K562 (cell line): Measurements from ENCODE around the gene TMEM139. TPM values are rescaled to one million over a fixed set of nuclear protein-coding genes. Genes with fewer than 3 reads are reported as not detected.

Source experiments
- ATAC-seq: fragments of 200-7000 bp; cut with Tn5 transposase; 3 replicates; pipeline ENCODE4 v1.9.1; 2020; ENCODE audit warnings: moderate library complexity
- BruUV-seq: library from RNA; stranded (reverse); fragments of 400-500 nt; replicated peaks from 2 replicates; lab custom pipeline; 2021; lab: Mats Ljungman, UMichigan
- CTCF ChIA-PET: fragments of 300-600 bp; formaldehyde crosslinking; extraction: SDS; loops from one replicate; lab custom pipeline; 2021; ENCODE audit warnings: low intra/inter-chr PET ratio; lab: Yijun Ruan, JAX
- POLR2A ChIA-PET: fragments of 300-600, 350-650 bp; sonication (Branson Sonifier 250); formaldehyde crosslinking; extraction: SDS; loops from one replicate; lab custom pipeline; 2021; ENCODE audit warnings: antibody characterized with exemption, inconsistent platforms; lab: Yijun Ruan, JAX
- DNase-seq, 4 experiments: peaks; one replicate each; pipeline versions ENCODE4 v3.0.0 to v3.0.0-alpha.2; 2011 to 2018; ENCODE audit warnings: low spot score in 3 of 4, mixed read lengths in 3 of 4; ENCODE audit errors: extremely low read depth in 1 of 4
- FAIRE-seq: peaks from 2 replicates; lab custom pipeline; 2011; peaks lifted over from hg19 to GRCh38; lab: Jason Lieb, UNC
- H2AFZ ChIP-seq: 2 replicates; pipeline ENCODE4 v1.6.0; 2011; ENCODE audit warnings: low read depth, low read length, control low read depth, inconsistent platforms
- H3K27ac ChIP-seq: fragments of 200-600 bp; 3 replicates; pipeline ENCODE4 v1.8.0; 2011; ENCODE audit warnings: low read depth, mild to moderate bottlenecking, control low read depth, inconsistent platforms, low read length, moderate library complexity, mixed read lengths; ENCODE audit errors: extremely low read depth
- H3K27me3 ChIP-seq, 2 experiments: fragments of 300-600 bp in 1 of 2; 2 replicates in 1 of 2; 3 replicates in 1 of 2; pipeline versions ENCODE4 v1.6.0 to v1.8.0; 2011; ENCODE audit warnings: inconsistent platforms in 2 of 2, low read length in 2 of 2, mild to moderate bottlenecking in 1 of 2, mixed read lengths in 1 of 2, moderate library complexity in 1 of 2; ENCODE audit not compliant: control insufficient read depth in 2 of 2, insufficient read depth in 2 of 2
- H3K36me3 ChIP-seq: fragments of 300-600 bp; 3 replicates; pipeline ENCODE4 v1.8.0; 2011; ENCODE audit warnings: mild to moderate bottlenecking, low read length, inconsistent platforms; ENCODE audit not compliant: control insufficient read depth, insufficient read depth
- H3K4me1 ChIP-seq, 2 experiments: fragments of 200-600 bp in 1 of 2; replicated peaks in 1 of 2; 2 replicates in 1 of 2; 3 replicates in 1 of 2; pipeline versions ENCODE4 v1.5.1 to v1.8.0; 2011; ENCODE audit warnings: inconsistent platforms in 2 of 2, low read length in 2 of 2, mild to moderate bottlenecking in 1 of 2, mixed read lengths in 1 of 2, moderate library complexity in 1 of 2; ENCODE audit not compliant: control insufficient read depth in 2 of 2, insufficient read depth in 2 of 2
- H3K4me2 ChIP-seq: 2 replicates; pipeline ENCODE4 v1.6.1; 2011; ENCODE audit warnings: low read length, control low read depth, inconsistent platforms, mixed read lengths; ENCODE audit not compliant: insufficient read depth
- H3K4me3 ChIP-seq: fragments of 200-600 bp; sonication (generic), shearing (Covaris generic); 2 replicates; pipeline ENCODE4 v1.5.1; 2016; ENCODE audit warnings: control low read depth, inconsistent platforms
- H3K79me2 ChIP-seq: fragments of 200-600 bp; 3 replicates; pipeline ENCODE4 v1.8.0; 2011; ENCODE audit warnings: low read length, inconsistent platforms; ENCODE audit not compliant: control insufficient read depth, insufficient read depth
- H3K9ac ChIP-seq, 2 experiments: 2 replicates each; pipeline versions ENCODE4 v1.6.0 to v1.6.1; 2011; ENCODE audit warnings: low read depth in 2 of 2, low read length in 2 of 2, control low read depth in 1 of 2, inconsistent platforms in 1 of 2, mild to moderate bottlenecking in 1 of 2, mixed read lengths in 1 of 2; ENCODE audit not compliant: insufficient read depth in 1 of 2
- H3K9me1 ChIP-seq: one replicate; pipeline ENCODE4 v1.6.0; 2011; ENCODE audit warnings: inconsistent platforms, mild to moderate bottlenecking, low read length, moderate library complexity; ENCODE audit not compliant: control insufficient read depth, insufficient read depth
- H3K9me3 ChIP-seq: replicated peaks from 2 replicates; pipeline ENCODE4 v1.5.1; 2011; ENCODE audit warnings: low read depth, low read length, inconsistent platforms; ENCODE audit not compliant: control insufficient read depth, insufficient read depth
- H4K20me1 ChIP-seq: replicated peaks from 2 replicates; pipeline ENCODE4 v1.6.1; 2011; ENCODE audit warnings: low read length, inconsistent platforms, mixed read lengths; ENCODE audit not compliant: control insufficient read depth, insufficient read depth
- ARID2 ChIP-seq: fragments of 450-650 bp; IDR thresholded peaks from 2 replicates; pipeline ENCODE4 v1.6.1; 2017; ENCODE audit warnings: antibody characterized with exemption, mild to moderate bottlenecking
- ATF7 ChIP-seq: fragments of 450-650 bp; IDR thresholded peaks from 2 replicates; pipeline ENCODE4 v1.7.1; 2014; ENCODE audit warnings: mild to moderate bottlenecking, moderate library complexity
- BHLHE40 ChIP-seq: IDR thresholded peaks from 2 replicates; pipeline ENCODE4 v1.6.1; 2011; ENCODE audit warnings: low read length, improper control_type of control experiment
- CBX3 ChIP-seq, 2 experiments: IDR thresholded peaks; 1 replicate in 1 of 2; 2 replicates in 1 of 2; pipeline ENCODE4 v1.6.1; 2012; ENCODE audit warnings: inconsistent platforms in 2 of 2, low read length in 2 of 2, borderline replicate concordance in 1 of 2, control low read depth in 1 of 2
- CC2D1A ChIP-seq: fragments of 450-650 bp; IDR thresholded peaks from 2 replicates; pipeline ENCODE4 v1.6.1; 2017; ENCODE audit warnings: mild to moderate bottlenecking
- CTCF ChIP-seq, 3 experiments: IDR thresholded peaks in 2 of 3; conservative IDR thresholded peaks in 1 of 3; 2 replicates each; pipeline ENCODE4 v1.5.1; 2011 to 2012; ENCODE audit warnings: low read length in 3 of 3, mild to moderate bottlenecking in 3 of 3, control low read depth in 2 of 3, improper control_type of control experiment in 1 of 3, inconsistent platforms in 1 of 3, low read depth in 1 of 3, mixed read lengths in 1 of 3, moderate library complexity in 1 of 3; ENCODE audit not compliant: insufficient read depth in 2 of 3
- KDM2B ChIP-seq: fragments of 250-450 bp; sonication (Bioruptor Pico); IDR thresholded peaks from 2 replicates; pipeline ENCODE4 v1.8.0; 2021; ENCODE audit warnings: mild to moderate bottlenecking, moderate library complexity
- RB1 ChIP-seq: fragments of 450-650 bp; IDR thresholded peaks from 2 replicates; pipeline ENCODE4 v1.6.1; 2017; ENCODE audit warnings: low read depth, mild to moderate bottlenecking
- STAG1 ChIP-seq: sonication (generic); formaldehyde crosslinking; IDR thresholded peaks from 2 replicates; pipeline ENCODE4 v1.5.0; 2020; ENCODE audit warnings: missing genetic modification reagents, borderline replicate concordance
- XRCC5 ChIP-seq: fragments of 200-400 bp; formaldehyde crosslinking; IDR thresholded peaks from 2 replicates; pipeline ENCODE4 v1.6.1; 2017; ENCODE audit warnings: low read depth, mild to moderate bottlenecking, low read length
- ZNF592 ChIP-seq: fragments of 450-650 bp; IDR thresholded peaks from 2 replicates; pipeline ENCODE4 v1.6.1; 2017; ENCODE audit warnings: antibody characterized with exemption, mild to moderate bottlenecking
- ZNF79 ChIP-seq: fragments of 250-450 bp; sonication (Bioruptor Pico); IDR thresholded peaks from 2 replicates; pipeline ENCODE4 v1.4.0; 2020; ENCODE audit warnings: low read depth, mild to moderate bottlenecking, moderate library complexity
- WGBS: fragments of 100-300 bp; shearing (Covaris generic); methylation state at CpG from one replicate; pipeline ENCODE4 v1.1.6; 2016; ENCODE audit warnings: low coverage, mixed read lengths; ENCODE audit not compliant: insufficient coverage; ENCODE audit errors: missing lambda C conversion rate; 5-methylcytosine and 5-hydroxymethylcytosine counted together
- in situ Hi-C: fragments of 300-500 bp; cut with MboI; formaldehyde crosslinking; loops from 4 replicates; pipeline ENCODE4 v1.15.0; 2018; ENCODE audit warnings: inconsistent platforms, mixed read lengths
- intact Hi-C: fragments of 100-400 bp; cut with micrococcal nuclease; formaldehyde crosslinking; loops from 2 replicates; pipeline ENCODE4 v1.14.2; 2022
- polyA plus RNA-seq, 8 experiments: library from polyadenylated mRNA; depleted of rRNA in 4 of 8; stranded (reverse) in 5 of 8; unstranded in 3 of 8; fragments of >200 nt; fragmentation: Nextera tagmentation in 2 of 8; fragmentation: Illumina TruSeq in 1 of 8; extraction: Ambion mirVana in 2 of 8; extraction: Trizol in 1 of 8; gene quantifications; 2 replicates each; pipeline versions ENCODE4 v1.2.1 to v1.2.3, GENCODE V29; 2011 to 2014; ENCODE audit warnings: inconsistent platforms in 1 of 8, missing spikeins in 1 of 8
- total RNA-seq, 7 experiments: library from RNA; depleted of rRNA in 6 of 7; stranded (reverse); fragments of >200 nt in 6 of 7; fragmentation: Illumina TruSeq in 2 of 7; extraction: Trizol in 2 of 7; gene quantifications; 2 replicates each; pipeline versions ENCODE4 v1.2.1 to v1.2.3, GENCODE V29; 2011 to 2021; ENCODE audit warnings: low replicate concordance in 1 of 7

TMEM139 gene
- total and polyA plus RNA-seq, 9 of the 15 experiments (the other 6 are each of a cell fraction or from before 2014, with no cell fraction given) = 0.27 to 1.8 (median 0.79) TPM

- no peak overlapping the region for H3K9ac ChIP-seq
- no peaks in the 10 kb centered on the region for H3K27me3 ChIP-seq
- in situ Hi-C loops (loop anchor here (10.0 kb wide), 1 partner anchor 64 kb away; no protein-coding TSS in a partner anchor), intact Hi-C loops (loop anchor here (1.0 to 5.0 kb wide), 6 partner anchors 17 to 257 kb away; no protein-coding TSS in a partner anchor)
- FAIRE-seq = peak; percentile 91
- 5% methylated on average over 9 of the region's 9 CpGs for WGBS
- peak overlapping the region; percentile 11; the same call in 1 of the 2 replicates for H2AFZ ChIP-seq
- H3K9me1 ChIP-seq = no peaks in the 10 kb centered on the region
- H3K27ac ChIP-seq = no peak overlapping the region
- no peaks in the 10 kb centered on the region for H4K20me1 ChIP-seq
- ChIA-PET POLR2A (interaction anchor here (0.6 to 1.4 kb wide), 12 partner anchors 9 to 75 kb away, joined by 3 to 9 read pairs (median 4); partner anchors contain the start of gene TAS2R39), CTCF (interaction anchor here (0.6 to 2.7 kb wide), 6 partner anchors 26 to 247 kb away, joined by 3 to 39 read pairs (median 4); no protein-coding TSS in a partner anchor)
- no TSS peak for BruUV-seq
- no peak overlapping the region for H3K4me2 ChIP-seq
- H3K9me3 ChIP-seq = peaks cover 3% of the 10 kb centered on the region
- H3K79me2 ChIP-seq = no peaks in the 10 kb centered on the region
- ATAC-seq = peak; percentile 97
- H3K36me3 ChIP-seq = no peaks in the 10 kb centered on the region
- peak; percentile 78 to 87 (median 84) for DNase-seq
- no peaks in the 10 kb centered on the region; a peak in 1 of 5 replicates for H3K4me1 ChIP-seq
- H3K4me3 ChIP-seq = no peak overlapping the region
- TF ChIP-seq CTCF (IDR thresholded peaks at IDR 0.05 in 2 of 3, conservative IDR thresholded peaks at IDR 0.05 in 1 of 3; ENCODE audit: insufficient read depth in 2 of 3, low read depth in 1 of 3, low read length in 3 of 3) (peak; percentile 95 to 98 (median 95)), ARID2 (peak; percentile 39; the same call in 1 of the 2 replicates), CC2D1A (peak; percentile 74), CBX3 (IDR thresholded peaks at IDR 0.05; ENCODE audit: borderline replicate concordance in 1 of 2, low read length in 2 of 2) (peak in 1 of 2 experiments; percentile 49; a peak in 1 of 3 replicates), BHLHE40 (peak; percentile 59), RB1 (peak; percentile 45; the same call in 1 of the 2 replicates), ATF7 (peak; percentile 44; the same call in 1 of the 2 replicates), STAG1 (CRISPR knock-in tag) (peak; percentile 33; the same call in 1 of the 2 replicates), KDM2B (CRISPR knock-in tag) (peak; percentile 46; the same call in 1 of the 2 replicates), XRCC5 (peak; percentile 72; the same call in 1 of the 2 replicates), ZNF592 (peak; percentile 18; the same call in 1 of the 2 replicates), ZNF79 (CRISPR knock-in tag) (no peak)
Observed at GRCh38 chr7:143240291-143241168, 44.2 kb upstream of the TMEM139 start.
